AG09309 (cell line): ENCODE measurements around the gene LSP1.

ENCODE experiments used
- DNase-seq: peaks from one replicate; pipeline ENCODE4 v3.0.0-alpha.2; 2010; ENCODE audit warnings: low read depth
- H3K4me3 ChIP-seq: 2 replicates; pipeline ENCODE4 v1.5.1; 2011; ENCODE audit warnings: mild to moderate bottlenecking, low read depth, low read length, moderate library complexity; ENCODE audit not compliant: control insufficient read depth
- CTCF ChIP-seq: IDR thresholded peaks from 2 replicates; pipeline ENCODE4 v1.5.1; 2011; ENCODE audit warnings: mild to moderate bottlenecking, low read depth, low read length, inconsistent platforms; ENCODE audit not compliant: insufficient read depth, control insufficient read depth; ENCODE audit errors: missing control alignments

LSP1 gene

DNA sequence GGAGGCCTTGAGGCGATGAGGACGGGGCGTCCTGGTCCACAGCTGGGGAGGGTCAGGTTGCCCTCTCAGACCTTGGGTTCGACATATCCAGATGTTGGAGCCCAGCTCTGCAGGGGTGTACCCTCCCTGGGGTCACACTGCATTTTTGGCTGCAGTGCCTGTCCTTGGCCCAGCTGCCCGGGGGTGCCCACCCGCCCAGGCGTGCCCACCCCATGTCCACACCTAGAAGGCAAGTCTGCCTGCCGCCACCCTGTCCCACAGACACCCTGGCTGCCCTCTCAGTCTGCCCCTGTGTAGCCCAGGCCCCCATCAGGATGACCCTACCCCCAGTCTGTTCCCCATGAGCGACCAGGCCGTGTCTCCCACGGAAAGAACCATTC lies 3.0 kb downstream of the LSP1 start:
- no peak for DNase-seq
- no peak for TF ChIP-seq CTCF
- no peak overlapping the region for H3K4me3 ChIP-seq

- no peak for TF ChIP-seq CTCF
- no peak for DNase-seq
- no peak overlapping the region for H3K4me3 ChIP-seq
These were observed 3.6 kb downstream of the LSP1 start for GRCh38 chr11:1856306-1857005.

DNA sequence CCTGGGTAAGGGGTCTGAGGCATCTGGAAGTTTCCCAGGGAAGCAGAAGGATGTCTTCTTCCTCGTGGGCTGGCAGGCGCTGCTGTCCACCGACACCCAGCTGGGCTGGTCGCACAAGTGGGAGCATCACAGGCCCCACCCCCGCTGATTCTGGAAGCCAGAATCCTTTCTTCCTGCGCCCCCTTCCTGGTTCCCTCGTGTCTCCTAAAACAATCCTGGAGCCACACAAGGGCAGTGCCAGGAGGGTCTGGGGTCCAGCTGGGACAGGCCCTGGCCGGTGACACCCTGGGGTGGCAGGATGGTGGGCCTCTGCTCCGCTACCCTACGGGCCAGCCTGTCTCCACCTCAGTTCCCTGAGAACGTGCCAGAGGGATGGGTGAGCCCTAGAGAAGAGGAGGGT lies 4.2 kb downstream of the LSP1 start:
- no peak for TF ChIP-seq CTCF

DNA sequence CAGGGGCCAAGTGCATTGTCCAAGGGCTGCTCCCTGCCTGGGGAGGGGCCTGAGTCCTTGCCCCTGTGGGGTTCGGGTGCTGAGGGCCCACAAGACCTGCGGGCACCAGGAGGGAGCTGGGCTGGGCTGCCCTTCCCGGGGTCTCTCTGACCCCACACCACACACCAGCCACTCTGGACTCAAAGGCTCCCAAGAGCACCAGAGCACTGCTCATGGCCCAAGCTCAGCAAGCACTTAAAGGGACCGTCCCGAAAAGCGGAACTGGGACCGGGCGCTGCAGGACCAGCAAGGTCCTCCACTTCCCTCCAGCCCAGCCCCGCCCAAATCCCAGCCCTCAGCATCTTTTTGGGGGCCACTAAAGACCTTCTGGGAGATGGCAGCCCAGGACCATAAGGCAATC lies 5.3 kb downstream of the LSP1 start:
- DNase-seq: no peak
- TF ChIP-seq CTCF: no peak
- no peak overlapping the region for H3K4me3 ChIP-seq

More for the DNA sequence above, 4.2 kb downstream of the LSP1 start:
- no peak for DNase-seq
- no peak overlapping the region for H3K4me3 ChIP-seq

DNA sequence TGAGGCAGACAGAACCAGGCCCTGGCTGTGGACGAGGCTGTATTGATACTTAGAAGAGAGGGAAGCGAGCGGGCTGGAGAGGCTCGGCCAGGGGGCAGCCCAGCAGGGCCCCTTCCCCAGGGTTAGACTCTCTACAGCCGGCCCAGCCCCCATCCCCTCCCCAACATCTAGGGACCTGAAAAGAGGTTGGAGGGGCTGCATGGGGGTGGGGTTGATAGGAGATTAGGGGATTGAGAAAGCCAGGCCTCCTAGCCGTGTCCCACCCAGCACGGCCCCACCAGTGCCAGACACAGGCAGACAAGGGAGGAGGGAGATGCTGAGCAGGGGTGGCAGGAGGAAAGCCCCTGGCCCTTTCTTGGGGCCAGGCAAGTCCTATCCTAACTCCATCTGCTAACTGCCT lies 5.7 kb downstream of the LSP1 start:
- DNase-seq: no peak
- TF ChIP-seq CTCF: no peak
- H3K4me3 ChIP-seq: no peak overlapping the region

DNA sequence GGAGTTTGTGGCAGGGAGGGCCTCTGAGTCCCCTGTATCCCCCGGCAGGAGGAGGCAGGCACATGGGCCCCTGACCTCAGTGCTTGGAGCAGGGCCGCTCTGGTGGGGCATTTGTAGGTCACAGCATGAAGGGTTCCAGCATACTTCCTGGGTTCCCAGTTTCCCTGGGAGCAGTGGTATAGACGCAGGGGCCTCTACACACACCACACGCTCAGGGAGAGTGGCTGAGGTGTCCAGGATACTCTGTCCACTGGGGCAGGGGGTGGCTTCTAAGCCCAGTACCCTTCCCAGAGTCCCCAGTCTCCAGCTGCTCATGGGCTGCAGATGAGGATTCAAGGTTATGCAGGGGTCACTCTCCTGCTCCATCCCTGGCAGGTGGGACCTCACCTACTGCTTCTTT lies 6.1 kb downstream of the LSP1 start:
- no peak for TF ChIP-seq CTCF
- no peak overlapping the region for H3K4me3 ChIP-seq
- no peak for DNase-seq
